HepG2 (cell line): ENCODE results near the gene LZTS2. TPM values are rescaled to one million over a fixed set of nuclear protein-coding genes. Genes with fewer than 3 reads are reported as not detected.

Experiments used
- ARHGAP35 ChIP-seq: sonication (generic); formaldehyde crosslinking; IDR thresholded peaks from 2 replicates; pipeline ENCODE4 v1.9.0; 2022; ENCODE audit warnings: mild to moderate bottlenecking, inconsistent platforms, moderate library complexity, missing genetic modification reagents, borderline replicate concordance
- DBP ChIP-seq: sonication (generic); formaldehyde crosslinking; IDR thresholded peaks from 2 replicates; pipeline ENCODE4 v1.4.0; 2020; ENCODE audit warnings: missing genetic modification reagents; ENCODE audit errors: not compliant biosample characterization
- HOXA3 ChIP-seq: sonication (generic); formaldehyde crosslinking; IDR thresholded peaks from 2 replicates; pipeline ENCODE4 v1.5.0; 2020; ENCODE audit warnings: missing genetic modification reagents
- MAFG ChIP-seq: sonication (generic); formaldehyde crosslinking; IDR thresholded peaks from 2 replicates; pipeline ENCODE4 v1.5.1; 2020; ENCODE audit warnings: mild to moderate bottlenecking, missing genetic modification reagents
- MLX ChIP-seq: IDR thresholded peaks from 2 replicates; pipeline ENCODE4 v1.6.1; 2016
- MTF2 ChIP-seq: sonication (generic); formaldehyde crosslinking; IDR thresholded peaks from 2 replicates; pipeline ENCODE4 v1.5.0; 2020; ENCODE audit warnings: missing genetic modification reagents, borderline replicate concordance
- NKX3-1 ChIP-seq: sonication (generic); formaldehyde crosslinking; IDR thresholded peaks from 2 replicates; pipeline ENCODE4 v1.5.0; 2020; ENCODE audit warnings: missing genetic modification reagents
- PBX2 ChIP-seq: IDR thresholded peaks from 2 replicates; pipeline ENCODE4 v1.6.1; 2016; ENCODE audit warnings: control low read depth
- RAD51 ChIP-seq: fragments of 450-650 bp; IDR thresholded peaks from 2 replicates; pipeline ENCODE4 v1.6.1; 2016; ENCODE audit warnings: borderline replicate concordance
- RFXAP ChIP-seq: sonication (generic); formaldehyde crosslinking; IDR thresholded peaks from 2 replicates; pipeline ENCODE4 v1.4.0; 2020; ENCODE audit warnings: missing genetic modification reagents, borderline replicate concordance
- SNAPC5 ChIP-seq: sonication (generic); formaldehyde crosslinking; IDR thresholded peaks from 2 replicates; pipeline ENCODE4 v1.8.1; 2023; ENCODE audit warnings: mild to moderate bottlenecking, missing genetic modification reagents, borderline replicate concordance
- SNRNP70 ChIP-seq: fragments of 200-400 bp; formaldehyde crosslinking; IDR thresholded peaks from 2 replicates; pipeline ENCODE4 v1.6.1; 2017; ENCODE audit warnings: mild to moderate bottlenecking, low read depth, low read length, moderate library complexity
- SRSF9 ChIP-seq: fragments of 200-400 bp; formaldehyde crosslinking; IDR thresholded peaks from 2 replicates; pipeline ENCODE4 v1.6.1; 2018; ENCODE audit warnings: borderline replicate concordance, mild to moderate bottlenecking, low read depth, low read length; ENCODE audit not compliant: insufficient read depth, poor library complexity, severe bottlenecking
- SSRP1 ChIP-seq: IDR thresholded peaks from 2 replicates; pipeline ENCODE4 v1.6.1; 2016; ENCODE audit warnings: control low read depth
- ZBTB2 ChIP-seq: sonication (generic); formaldehyde crosslinking; IDR thresholded peaks from 2 replicates; pipeline ENCODE4 v1.8.0; 2022; ENCODE audit warnings: low read depth, missing genetic modification reagents
- ZBTB42 ChIP-seq: sonication (generic); formaldehyde crosslinking; IDR thresholded peaks from 2 replicates; pipeline ENCODE4 v1.5.0; 2020; ENCODE audit warnings: mild to moderate bottlenecking, missing genetic modification reagents
- ZNF264 ChIP-seq: sonication (generic); formaldehyde crosslinking; IDR thresholded peaks from 2 replicates; pipeline ENCODE4 v1.4.0; 2020; ENCODE audit warnings: missing genetic modification reagents
- ZNF382 ChIP-seq: sonication (generic); formaldehyde crosslinking; IDR thresholded peaks from 2 replicates; pipeline ENCODE4 v1.5.0; 2020; ENCODE audit warnings: missing genetic modification reagents, mild to moderate bottlenecking, borderline replicate concordance
- ZNF547 ChIP-seq: sonication (generic); formaldehyde crosslinking; IDR thresholded peaks from 2 replicates; pipeline ENCODE4 v1.5.1; 2020; ENCODE audit warnings: mild to moderate bottlenecking, missing genetic modification reagents
- ZNF768 ChIP-seq: sonication (generic); formaldehyde crosslinking; IDR thresholded peaks from 2 replicates; pipeline ENCODE4 v1.4.0; 2020; ENCODE audit warnings: missing genetic modification reagents
- ZNF773 ChIP-seq: sonication (generic); formaldehyde crosslinking; IDR thresholded peaks from 2 replicates; pipeline ENCODE4 v1.4.0; 2020; ENCODE audit warnings: missing genetic modification reagents, borderline replicate concordance
- ZNF891 ChIP-seq: sonication (generic); formaldehyde crosslinking; IDR thresholded peaks from 2 replicates; pipeline ENCODE4 v1.5.0; 2020; ENCODE audit warnings: mild to moderate bottlenecking, missing genetic modification reagents
- ZSCAN20 ChIP-seq: sonication (generic); formaldehyde crosslinking; IDR thresholded peaks from 2 replicates; pipeline ENCODE4 v1.4.0; 2020; ENCODE audit warnings: missing genetic modification reagents, mild to moderate bottlenecking, borderline replicate concordance
- ZSCAN31 ChIP-seq: sonication (generic); formaldehyde crosslinking; IDR thresholded peaks from 2 replicates; pipeline ENCODE4 v1.5.0; 2020; ENCODE audit warnings: low read depth, mild to moderate bottlenecking, missing genetic modification reagents
- polyA plus RNA-seq, 8 experiments: library from polyadenylated mRNA; depleted of rRNA in 3 of 8; stranded (reverse) in 7 of 8; unstranded in 1 of 8; fragments of >200 nt; fragmentation: Illumina TruSeq in 4 of 8; extraction: Trizol in 4 of 8; gene quantifications; 2 replicates each; pipeline versions ENCODE4 v1.2.1 to v1.2.3, GENCODE V29; 2011 to 2016; ENCODE audit warnings: low read depth in 4 of 8, missing spikeins in 1 of 8, mixed read lengths in 1 of 8; ENCODE audit not compliant: insufficient read depth in 1 of 8
- total RNA-seq, 5 experiments: library from RNA; depleted of rRNA; stranded (reverse); fragments of >200 nt; fragmentation: Illumina TruSeq; extraction: Trizol; gene quantifications; 2 replicates each; pipeline ENCODE4 v1.2.3, GENCODE V29; 2016; ENCODE audit warnings: low read depth in 1 of 5

The LZTS2 gene
- total and polyA plus RNA-seq, 2 of the 13 experiments (the other 11 are each of a cell fraction or from before 2014, with no cell fraction given) = 43.6 to 65.6 TPM

- TF ChIP-seq HOXA3 (CRISPR knock-in tag) = no peak
- TF ChIP-seq NKX3-1 (CRISPR knock-in tag) = no peak; the same call in 1 of the 2 replicates
- TF ChIP-seq ZNF768 = 0 out of 2 replicates have a peak, but pooled peaks have one; percentile 34
- 0 out of 2 replicates have a peak, but pooled peaks have one; percentile 4 for TF ChIP-seq ZNF264 (CRISPR knock-in tag)
- TF ChIP-seq MLX (CRISPR knock-in tag) = no peak
- TF ChIP-seq SNRNP70 = no peak
- TF ChIP-seq ZBTB2 = no peak
- TF ChIP-seq ZBTB42 = no peak
- TF ChIP-seq RFXAP (CRISPR knock-in tag) = 0 out of 2 replicates have a peak, but pooled peaks have one; percentile 8
- no peak for TF ChIP-seq ZNF382 (CRISPR knock-in tag)
- no peak for TF ChIP-seq ZNF547 (CRISPR knock-in tag)
- TF ChIP-seq SNAPC5 = 0 out of 2 replicates have a peak, but pooled peaks have one; percentile 19
- no peak for TF ChIP-seq ZNF891 (CRISPR knock-in tag)
- TF ChIP-seq RAD51 = no peak
- TF ChIP-seq SRSF9 = no peak
- TF ChIP-seq MAFG (CRISPR knock-in tag) = no peak
- TF ChIP-seq ZSCAN31 (CRISPR knock-in tag) = no peak
- no peak for TF ChIP-seq ZNF773
- TF ChIP-seq SSRP1 (CRISPR knock-in tag) = no peak
- TF ChIP-seq PBX2 (CRISPR knock-in tag) = no peak
- no peak for TF ChIP-seq MTF2 (CRISPR knock-in tag)
- TF ChIP-seq ARHGAP35 (CRISPR knock-in tag) = 0 out of 2 replicates have a peak, but pooled peaks have one; percentile 8
- TF ChIP-seq ZSCAN20 (CRISPR knock-in tag) = no peak
- no peak for TF ChIP-seq DBP (CRISPR knock-in tag)
These were observed 13.0 kb upstream of the LZTS2 start (continued) for GRCh38 chr10:100986623-100986951.
